ENCODE data around the gene CLIC3.
A peak's percentile ranks its signal among the peaks of the same experiment; 100 is the strongest.
"Not testable (repeated sequence)": the region's sequence is repeated elsewhere in the genome, so short reads cannot be mapped to it uniquely, and the experiment has no call there.

CLIC3 gene

DNA sequence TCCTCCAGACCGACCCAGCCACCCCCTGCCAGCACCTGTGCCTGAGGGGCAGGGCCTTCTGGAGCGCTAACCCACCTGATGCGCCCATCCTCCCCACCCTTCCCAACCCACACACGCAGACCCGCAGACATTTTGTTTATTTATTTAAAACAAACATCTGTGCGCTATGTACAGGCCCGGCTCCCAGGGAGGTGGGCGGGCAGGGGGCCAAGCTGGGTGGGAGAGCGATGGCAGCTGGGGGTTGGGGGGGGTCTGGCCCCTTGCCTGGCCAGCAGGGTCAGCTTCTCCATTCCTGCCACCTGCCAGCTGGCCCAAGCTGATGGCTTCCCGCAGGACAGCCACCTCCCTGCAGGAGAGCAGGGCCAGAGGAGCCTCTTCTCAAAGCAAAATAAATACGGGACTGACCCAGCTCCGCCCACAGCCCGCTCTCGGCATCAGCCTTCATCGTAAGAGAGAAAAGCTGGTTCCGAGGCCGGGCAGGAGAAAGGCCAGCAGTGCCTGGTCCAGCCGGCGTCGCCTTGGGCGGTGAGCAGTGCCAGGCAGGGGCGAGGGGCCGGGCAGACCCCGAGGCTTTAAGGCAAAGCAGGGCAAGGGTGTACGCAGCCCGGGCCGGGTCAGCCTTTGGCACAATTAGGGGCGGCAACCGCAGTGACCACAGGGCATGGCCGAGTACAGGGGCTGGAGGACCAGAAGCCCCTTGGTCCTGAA lies 10.9 kb upstream of the CLIC3 start:
- H3K27ac Mint-ChIP-seq, result no peak overlapping the region
- H3K9me3 Mint-ChIP-seq, result peaks cover 4 to 5% of the 10 kb centered on the region in 2 donors
- H3K4me3 Mint-ChIP-seq, result no peak overlapping the region
- peaks cover 3% of the 10 kb centered on the region in 2 donors for H3K36me3 Mint-ChIP-seq
- DNase-seq (no peak), ATAC-seq (replicated peaks) (no peak)
- H3K27me3 Mint-ChIP-seq, result peaks cover 0 to 3% of the 10 kb centered on the region in 2 donors
- H3K4me1 Mint-ChIP-seq, result peaks cover 6 to 7% of the 10 kb centered on the region in 2 donors

DNA sequence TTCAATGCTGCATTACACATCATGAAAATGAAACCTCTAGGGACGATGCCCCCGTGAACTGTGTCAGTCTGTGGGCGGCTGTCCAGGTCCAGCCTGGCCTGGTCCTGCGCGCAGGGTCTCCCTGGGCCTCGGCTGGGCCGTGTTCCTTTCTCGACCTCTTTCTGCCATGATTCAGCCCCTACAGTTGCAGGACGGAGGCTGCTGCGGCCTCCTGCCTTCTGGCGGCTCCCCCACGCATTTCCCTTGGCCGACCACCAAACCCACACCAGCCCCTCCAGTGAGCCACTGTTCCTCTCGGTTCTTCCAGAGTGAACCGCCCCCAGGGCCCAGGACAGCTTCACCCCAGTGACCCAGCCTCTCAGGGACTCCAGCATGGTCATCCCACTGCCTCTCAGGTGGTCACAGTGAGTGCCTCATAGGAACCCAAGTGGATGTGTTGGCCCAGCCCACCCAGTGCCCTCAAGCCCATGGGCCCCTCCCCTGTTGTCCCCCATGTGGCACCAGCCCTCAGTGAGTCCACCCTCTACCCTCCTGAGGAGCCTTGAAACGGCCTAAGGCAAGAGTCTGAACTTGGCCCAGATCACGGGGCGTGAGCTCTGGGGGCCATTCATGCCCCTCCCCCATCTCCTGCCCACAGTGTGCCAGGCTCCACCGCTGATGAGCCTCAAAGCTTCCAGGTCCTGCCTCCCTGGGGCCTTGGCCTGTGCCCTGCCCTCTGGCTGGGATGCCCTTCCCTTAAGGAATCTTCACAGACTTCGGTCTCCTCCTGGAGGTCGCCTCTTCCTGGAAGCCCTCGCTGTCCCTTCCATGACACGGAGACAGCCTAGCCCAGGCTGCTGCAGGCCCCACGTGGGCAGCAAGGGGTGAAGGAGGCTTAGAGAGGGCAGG lies 10.0 kb upstream of the CLIC3 start:
- no peak overlapping the region for H3K27ac Mint-ChIP-seq
- no peak for DNase-seq
- H3K27me3 Mint-ChIP-seq, result peaks cover 0 to 3% of the 10 kb centered on the region in 2 donors
- H3K4me3 Mint-ChIP-seq, result no peak overlapping the region
- ATAC-seq (replicated peaks), result no peak
- H3K4me1 Mint-ChIP-seq, result peaks cover 6 to 7% of the 10 kb centered on the region in 2 donors
- H3K9me3 Mint-ChIP-seq, result peaks cover 4 to 5% of the 10 kb centered on the region in 2 donors
- H3K36me3 Mint-ChIP-seq, result peaks cover under 1 to 1% of the 10 kb centered on the region in 2 donors

DNA sequence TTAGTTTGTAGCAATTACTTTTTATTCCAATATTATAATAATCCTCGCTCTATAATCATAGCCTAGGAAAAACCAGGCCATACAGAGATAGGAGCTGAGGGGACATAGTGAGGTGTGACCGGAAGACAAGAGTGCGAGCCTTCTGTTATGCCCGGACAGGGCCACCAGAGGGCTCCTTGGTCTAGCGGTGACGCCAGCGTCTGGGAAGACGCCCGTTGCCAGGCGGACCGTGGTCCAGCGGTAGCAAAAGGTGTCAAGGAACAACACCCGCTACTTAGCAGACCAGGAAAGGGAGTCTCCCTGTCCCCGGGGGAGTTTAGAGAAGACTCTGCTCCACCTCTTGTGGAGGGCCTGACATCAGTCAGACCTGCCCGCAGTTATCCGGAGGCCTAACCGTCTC lies 7.9 kb upstream of the CLIC3 start:
- not testable (repeated sequence) for H3K9me3 Mint-ChIP-seq; DNase-seq; H3K27ac Mint-ChIP-seq; H3K27me3 Mint-ChIP-seq; ATAC-seq (replicated peaks); H3K4me3 Mint-ChIP-seq; H3K36me3 Mint-ChIP-seq
- H3K4me1 Mint-ChIP-seq, result peaks cover 12 to 24% of the 10 kb centered on the region in 2 donors

DNA sequence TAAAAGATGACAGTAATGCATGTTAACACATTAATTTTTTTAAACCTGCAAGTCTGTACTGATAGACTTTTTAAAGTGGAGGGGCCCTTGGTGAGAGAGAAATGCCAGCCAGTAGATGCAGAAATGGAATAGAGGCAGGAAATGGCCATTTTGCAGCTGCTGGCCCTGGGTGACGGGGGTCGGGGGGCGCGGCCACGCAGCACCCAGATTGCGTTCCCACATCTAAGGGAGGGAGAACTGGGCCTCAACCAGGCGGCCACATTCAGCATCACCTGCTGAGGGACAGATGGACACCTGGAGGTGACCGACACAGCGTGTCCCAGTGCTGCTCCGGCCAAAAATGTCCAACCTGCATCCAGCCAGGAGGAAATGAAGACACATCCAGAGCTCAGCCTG lies 6.3 kb upstream of the CLIC3 start:
- ATAC-seq (replicated peaks), result no peak
- no peak for DNase-seq
- Mint-ChIP-seq H3K9me3 (peaks cover 4 to 5% of the 10 kb centered on the region in 2 donors), H3K27ac (no peak overlapping the region), H3K4me3 (no peak overlapping the region), H3K27me3 (peaks cover 3 to 8% of the 10 kb centered on the region in 2 donors), H3K4me1 (peaks cover 22 to 37% of the 10 kb centered on the region in 2 donors), H3K36me3 (no peaks in the 10 kb centered on the region)

DNA sequence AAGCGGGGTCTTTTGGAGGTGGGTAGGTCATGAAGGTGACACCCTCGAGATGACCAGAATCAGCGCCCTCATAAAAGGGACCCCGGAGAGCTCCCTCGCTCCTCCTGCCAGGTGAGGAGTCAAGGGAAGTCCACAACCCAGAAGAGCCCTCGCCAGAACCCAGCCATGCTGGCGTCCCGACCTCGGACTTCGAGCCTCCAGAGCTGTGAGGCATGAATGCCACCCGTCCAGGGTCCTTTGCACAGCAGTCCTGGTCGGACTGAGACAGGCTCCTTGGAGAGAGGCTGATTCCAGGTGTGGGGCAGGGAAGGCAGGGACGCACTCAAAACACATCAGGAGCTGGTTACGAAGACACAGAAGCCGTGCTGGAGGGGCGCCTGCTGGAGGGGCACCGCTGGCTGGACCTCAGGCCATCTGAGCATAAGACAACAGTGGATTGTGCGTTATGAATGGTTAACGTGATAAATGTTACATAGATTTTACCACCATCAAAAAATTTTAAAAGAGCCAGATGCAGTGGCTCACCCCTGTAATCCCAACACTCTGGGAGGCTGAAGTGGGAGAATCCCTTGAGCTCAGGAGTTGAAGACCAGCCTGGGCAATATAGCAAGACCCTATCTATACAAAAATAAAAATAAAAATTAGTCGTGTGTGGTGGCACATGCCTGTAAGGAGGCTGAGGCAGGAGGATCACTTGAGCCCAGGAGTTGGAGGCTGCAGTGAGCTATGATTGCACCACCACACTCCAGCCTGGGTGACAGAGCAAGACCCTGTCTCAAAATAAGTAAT lies 5.7 kb upstream of the CLIC3 start:
- DNase-seq (no peak), ATAC-seq (replicated peaks) (no peak)
- no peak overlapping the region for H3K4me3 Mint-ChIP-seq
- H3K4me1 Mint-ChIP-seq, result peaks cover 24 to 43% of the 10 kb centered on the region in 2 donors
- H3K36me3 Mint-ChIP-seq, result no peaks in the 10 kb centered on the region
- peaks cover 4 to 5% of the 10 kb centered on the region in 2 donors for H3K9me3 Mint-ChIP-seq
- H3K27me3 Mint-ChIP-seq, result peaks cover 3 to 13% of the 10 kb centered on the region in 2 donors
- no peak overlapping the region for H3K27ac Mint-ChIP-seq

DNA sequence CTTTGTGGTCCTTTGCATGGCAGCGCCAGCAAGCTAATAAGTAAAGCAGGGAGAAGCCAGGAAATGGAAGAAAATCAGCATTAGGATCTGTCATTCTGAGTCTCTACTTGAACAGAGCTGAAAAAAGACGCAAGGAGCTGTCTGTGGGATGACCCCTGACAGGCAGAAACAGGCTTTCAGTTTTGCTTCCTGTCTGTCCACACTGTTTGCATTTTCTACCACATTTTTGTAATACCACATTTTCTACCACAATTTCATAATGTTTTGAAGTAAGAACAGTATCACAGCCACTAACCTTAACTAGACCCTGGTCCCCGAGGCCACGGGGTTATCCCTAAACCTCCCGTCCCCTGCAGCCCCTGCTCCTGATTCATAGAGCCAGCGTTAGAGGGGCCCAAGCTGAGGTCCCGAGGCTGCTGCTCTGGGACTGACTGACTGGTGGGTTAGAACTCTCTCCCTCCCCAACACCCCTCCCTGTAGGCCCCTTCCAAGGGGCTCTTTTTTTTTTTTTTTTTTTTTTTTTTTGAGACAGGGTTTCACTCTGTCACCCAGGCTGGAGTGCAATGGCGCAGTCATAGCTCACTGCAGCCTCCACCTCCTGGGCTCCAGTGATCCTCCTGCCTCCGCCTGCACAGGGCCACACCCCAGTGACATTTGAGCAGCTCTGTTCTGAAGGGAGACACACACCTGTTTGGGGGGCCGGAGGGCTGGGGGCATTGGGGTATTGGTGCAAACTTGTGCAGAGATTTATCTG lies 4.0 kb upstream of the CLIC3 start:
- peak overlapping the region; percentile 15 to 44 for H3K4me3 Mint-ChIP-seq
- peaks cover 29 to 49% of the 10 kb centered on the region in 2 donors for H3K4me1 Mint-ChIP-seq
- H3K27ac Mint-ChIP-seq, result peak overlapping the region; percentile 83
- DNase-seq (no peak), ATAC-seq (replicated peaks) (peak; percentile 80 to 86)
- H3K36me3 Mint-ChIP-seq, result peaks cover 0 to 3% of the 10 kb centered on the region in 2 donors
- H3K9me3 Mint-ChIP-seq, result peaks cover 4 to 5% of the 10 kb centered on the region in 2 donors
- peaks cover 3 to 22% of the 10 kb centered on the region in 2 donors for H3K27me3 Mint-ChIP-seq

DNA sequence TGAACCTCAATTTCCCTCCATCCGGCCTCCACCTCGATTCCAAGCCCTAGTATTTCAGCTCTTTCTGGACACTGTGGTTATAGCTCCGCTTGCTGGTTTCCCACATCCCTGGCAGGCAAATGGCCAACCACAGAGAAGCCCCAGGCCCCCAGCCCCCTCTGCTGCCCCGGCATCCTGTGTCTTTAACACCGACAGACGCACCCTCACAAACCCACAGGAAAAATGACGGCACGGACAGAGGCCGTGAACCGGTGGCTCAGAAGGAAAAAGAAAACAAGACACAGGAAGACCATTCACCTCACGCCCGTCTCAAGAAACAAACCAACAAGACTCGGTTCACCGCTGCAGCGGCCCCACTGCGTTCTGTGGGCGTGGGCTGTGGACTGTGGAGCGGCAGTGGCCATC lies 1.5 kb upstream of the CLIC3 start:
- no peak for ATAC-seq (replicated peaks)
- DNase-seq, result no peak
- peaks cover 0 to 22% of the 10 kb centered on the region in 2 donors for H3K27me3 Mint-ChIP-seq
- H3K4me3 Mint-ChIP-seq, result peak overlapping the region; percentile 1 to 3
- no peaks in the 10 kb centered on the region for H3K9me3 Mint-ChIP-seq
- peak overlapping the region; percentile 15 for H3K27ac Mint-ChIP-seq
- H3K4me1 Mint-ChIP-seq, result peaks cover 34 to 62% of the 10 kb centered on the region in 2 donors
- H3K36me3 Mint-ChIP-seq, result peaks cover 8 to 18% of the 10 kb centered on the region in 2 donors

DNA sequence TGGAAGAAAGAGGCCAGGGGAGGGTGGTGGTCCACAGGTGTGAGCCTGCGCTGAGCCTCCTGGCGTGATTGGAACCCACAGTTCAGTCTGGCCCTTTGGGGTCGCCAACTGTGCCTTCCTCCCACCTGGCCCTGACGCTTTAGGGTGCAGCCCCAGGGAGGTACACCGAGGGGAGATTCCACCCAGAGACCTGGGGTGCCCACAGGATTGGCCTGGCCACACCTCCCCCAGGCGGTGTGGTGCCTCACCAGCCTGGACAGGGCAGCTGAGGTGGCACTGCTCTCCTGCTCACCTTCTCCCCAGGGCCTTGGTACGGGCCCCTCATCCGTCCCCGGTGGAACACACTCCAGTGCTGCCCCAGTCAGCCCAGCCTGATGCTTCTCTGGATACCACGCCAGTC lies 1.0 kb upstream of the CLIC3 start:
- Mint-ChIP-seq H3K4me3 (peak overlapping the region in 1 of 2 donors; percentile 3), H3K27ac (no peak overlapping the region), H3K36me3 (peaks cover 11 to 18% of the 10 kb centered on the region in 2 donors), H3K9me3 (no peaks in the 10 kb centered on the region), H3K27me3 (peaks cover 0 to 22% of the 10 kb centered on the region in 2 donors), H3K4me1 (peaks cover 34 to 67% of the 10 kb centered on the region in 2 donors)
- no peak for DNase-seq
- ATAC-seq (replicated peaks), result no peak

DNA sequence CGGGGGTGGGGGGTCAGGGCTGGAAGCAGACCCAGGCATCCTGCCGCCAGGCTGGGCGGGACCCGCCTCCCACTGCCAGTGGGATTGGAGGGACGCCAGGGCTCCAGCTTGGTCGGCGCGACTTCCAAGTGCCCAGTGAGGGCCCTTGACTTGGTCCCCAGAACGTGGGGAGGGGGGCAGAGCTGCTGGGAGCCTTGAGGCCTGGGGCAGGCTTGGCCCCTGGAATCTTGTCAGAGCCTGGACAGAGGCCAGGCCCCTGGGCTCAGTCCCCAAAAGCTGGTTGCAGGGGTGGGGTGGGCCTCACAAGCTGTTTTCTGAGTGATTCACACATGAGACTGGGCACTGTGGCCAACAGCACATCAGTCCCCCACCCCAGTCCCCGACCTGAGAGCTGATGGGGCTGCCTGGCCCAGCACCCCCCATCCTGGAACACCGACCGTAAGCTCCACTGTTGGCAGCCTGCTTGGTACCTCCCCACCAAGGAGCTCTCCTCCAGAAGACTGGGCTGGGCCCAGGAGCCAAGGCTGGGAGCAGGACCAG lies 526 bp downstream of the CLIC3 start:
- no peak for DNase-seq
- Mint-ChIP-seq H3K4me1 (peaks cover 34 to 72% of the 10 kb centered on the region in 2 donors), H3K27me3 (peaks cover 0 to 23% of the 10 kb centered on the region in 2 donors), H3K27ac (no peak overlapping the region), H3K36me3 (peaks cover 12 to 18% of the 10 kb centered on the region in 2 donors), H3K4me3 (peak overlapping the region in 1 of 2 donors; percentile 69), H3K9me3 (no peaks in the 10 kb centered on the region)
- ATAC-seq (replicated peaks), result no peak

DNA sequence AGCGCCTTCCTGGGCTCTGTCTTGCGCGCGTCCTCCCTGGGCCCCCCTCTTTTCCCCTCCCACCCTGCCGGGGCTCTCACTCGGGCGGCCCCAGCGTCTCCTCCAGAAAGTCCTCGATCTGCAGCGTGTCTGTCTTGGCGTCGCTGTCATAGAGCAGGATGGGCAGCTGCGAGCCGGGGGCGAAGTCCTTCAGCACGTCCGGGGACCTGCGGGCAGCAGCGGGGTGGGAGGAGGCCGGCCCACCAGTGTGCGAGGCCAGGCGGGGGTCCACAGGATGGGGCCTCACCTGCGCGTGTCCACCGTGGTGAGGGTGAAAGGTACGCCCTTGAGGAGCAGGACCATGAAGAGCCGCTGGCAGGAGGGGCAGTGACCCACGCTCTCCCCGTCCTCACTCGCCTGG lies 1.0 kb downstream of the CLIC3 start:
- DNase-seq (no peak), ATAC-seq (replicated peaks) (no peak)
- peaks cover 12 to 18% of the 10 kb centered on the region in 2 donors for H3K36me3 Mint-ChIP-seq
- H3K27ac Mint-ChIP-seq, result no peak overlapping the region
- peaks cover 0 to 28% of the 10 kb centered on the region in 2 donors for H3K27me3 Mint-ChIP-seq
- no peaks in the 10 kb centered on the region for H3K9me3 Mint-ChIP-seq
- peaks cover 31 to 67% of the 10 kb centered on the region in 2 donors for H3K4me1 Mint-ChIP-seq
- H3K4me3 Mint-ChIP-seq, result no peak overlapping the region

DNA sequence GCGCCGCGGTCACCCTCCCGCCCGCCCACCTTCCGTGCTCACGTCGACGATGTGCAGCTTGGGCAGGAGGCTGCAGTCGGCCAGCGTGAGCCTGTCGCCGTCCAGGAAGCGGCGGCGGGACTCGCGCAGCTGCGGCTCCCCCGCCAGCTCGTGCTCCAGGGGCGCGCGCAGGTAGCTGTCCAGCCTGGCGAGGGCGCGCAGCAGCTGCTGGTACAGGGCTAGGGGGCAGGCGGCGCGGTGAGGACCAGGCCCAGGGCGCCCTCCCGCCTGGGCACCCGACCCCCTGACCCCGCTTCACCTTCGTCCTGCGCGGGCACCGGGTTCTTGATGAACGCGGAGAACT lies 1.5 kb downstream of the CLIC3 start:
- ATAC-seq (replicated peaks), result no peak
- H3K4me1 Mint-ChIP-seq, result peaks cover 29 to 64% of the 10 kb centered on the region in 2 donors
- peaks cover 5 to 33% of the 10 kb centered on the region in 2 donors for H3K27me3 Mint-ChIP-seq
- H3K9me3 Mint-ChIP-seq, result no peaks in the 10 kb centered on the region
- peaks cover 12 to 18% of the 10 kb centered on the region in 2 donors for H3K36me3 Mint-ChIP-seq
- no peak for DNase-seq
- no peak overlapping the region for H3K27ac Mint-ChIP-seq
- no peak overlapping the region for H3K4me3 Mint-ChIP-seq

DNA sequence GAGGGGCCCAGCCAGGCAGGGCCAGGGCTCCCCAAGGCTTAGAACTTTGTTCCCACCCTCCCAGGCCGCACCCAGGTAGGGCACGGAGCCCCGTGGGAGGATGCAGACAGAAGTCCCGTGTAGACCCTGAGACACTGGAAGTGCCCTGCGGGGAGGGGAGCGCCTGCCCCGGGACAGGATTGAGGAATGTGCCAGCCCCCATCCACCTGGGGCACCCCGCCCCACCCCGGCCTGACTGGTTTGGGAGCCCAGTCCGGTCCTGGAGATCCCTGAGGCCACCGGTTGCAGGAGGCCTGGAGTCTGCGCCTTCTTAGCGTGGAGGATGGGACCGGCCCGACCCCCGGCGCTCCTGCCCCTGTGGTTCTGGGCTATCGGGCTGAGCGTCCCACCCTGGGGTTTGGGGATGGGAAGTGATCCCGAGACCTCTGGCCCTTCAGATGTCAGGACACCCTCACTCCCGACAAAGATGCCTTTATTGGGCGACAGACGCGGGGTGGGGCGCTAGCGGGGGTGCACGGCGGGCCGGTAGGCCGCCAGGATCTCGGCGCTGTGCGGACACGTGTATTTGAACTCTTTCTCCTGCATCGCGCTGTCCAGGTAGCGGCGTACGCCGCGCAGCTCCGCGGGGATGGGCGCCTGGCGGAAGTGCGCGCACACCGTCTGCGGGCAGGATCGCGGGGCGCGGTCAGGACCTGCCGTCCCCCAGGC lies 2.0 kb downstream of the CLIC3 start:
- Mint-ChIP-seq H3K4me1 (peaks cover 28 to 62% of the 10 kb centered on the region in 2 donors), H3K36me3 (peaks cover 12 to 18% of the 10 kb centered on the region in 2 donors), H3K9me3 (no peaks in the 10 kb centered on the region), H3K27ac (no peak overlapping the region), H3K4me3 (no peak overlapping the region), H3K27me3 (peaks cover 8 to 38% of the 10 kb centered on the region in 2 donors)
- DNase-seq (no peak), ATAC-seq (replicated peaks) (no peak)
